A673 (cell line): ENCODE data around the gene WTAP. TPM values are rescaled to one million over a fixed set of nuclear protein-coding genes. Genes with fewer than 3 reads are reported as not detected.

Experiments used
- BruUV-seq: library from RNA; stranded (reverse); fragments of 400-500 nt; replicated peaks from 2 replicates; lab custom pipeline; 2021; lab: Mats Ljungman, UMichigan
- CTCF ChIA-PET: fragments of 300-600 bp; sonication (Branson Sonifier 250); formaldehyde crosslinking; loops from one replicate; lab custom pipeline; 2022; ENCODE audit warnings: antibody characterized with exemption; lab: Charles Lee
- POLR2A ChIA-PET: fragments of 300-600 bp; sonication (Branson Sonifier 250); formaldehyde crosslinking; loops from one replicate; lab custom pipeline; 2022; ENCODE audit warnings: antibody characterized with exemption; ENCODE audit not compliant: low non-redundant PET; lab: Charles Lee
- DNase-seq: peaks from one replicate; pipeline ENCODE4 v3.0.0-alpha.2; 2015; ENCODE audit warnings: low spot score
- H3K27ac ChIP-seq: fragments of 200-600 bp; sonication (generic); 2 replicates; pipeline ENCODE4 v1.5.1; 2016; ENCODE audit warnings: mixed run types, low read depth, mild to moderate bottlenecking, mixed read lengths, antibody characterized with exemption, low read length; ENCODE audit not compliant: poor library complexity, severe bottlenecking
- H3K27me3 ChIP-seq: fragments of 200-600 bp; sonication (generic); replicated peaks from 2 replicates; pipeline ENCODE4 v1.6.1; 2017; ENCODE audit warnings: mixed run types, low read depth, mild to moderate bottlenecking, mixed read lengths, antibody characterized with exemption, low read length; ENCODE audit not compliant: insufficient read depth, poor library complexity
- H3K36me3 ChIP-seq: fragments of 200-600 bp; sonication (generic); 2 replicates; pipeline ENCODE4 v1.6.1; 2016; ENCODE audit warnings: mixed run types, mild to moderate bottlenecking, mixed read lengths, antibody characterized with exemption, low read length; ENCODE audit not compliant: insufficient read depth, poor library complexity, severe bottlenecking
- H3K4me1 ChIP-seq: fragments of 200-600 bp; sonication (generic); 2 replicates; pipeline ENCODE4 v1.6.1; 2017; ENCODE audit warnings: mixed run types, mild to moderate bottlenecking, mixed read lengths, antibody characterized with exemption, low read length; ENCODE audit not compliant: insufficient read depth, poor library complexity, severe bottlenecking
- H3K4me3 ChIP-seq: fragments of 200-600 bp; sonication (generic); 2 replicates; pipeline ENCODE4 v1.5.1; 2016; ENCODE audit warnings: low read depth, mixed run types, mild to moderate bottlenecking, mixed read lengths, low read length; ENCODE audit not compliant: poor library complexity, severe bottlenecking
- H3K9me3 ChIP-seq: fragments of 200-600 bp; sonication (generic); 2 replicates; pipeline ENCODE4 v1.6.1; 2016; ENCODE audit warnings: mixed run types, low read depth, mild to moderate bottlenecking, mixed read lengths, antibody characterized with exemption, low read length; ENCODE audit not compliant: poor library complexity, severe bottlenecking
- CTCF ChIP-seq: fragments of 300-800, 200-600 bp; sonication (generic); conservative IDR thresholded peaks from 2 replicates; pipeline ENCODE4 v1.5.1; 2017; ENCODE audit warnings: low read depth, mild to moderate bottlenecking, antibody characterized with exemption, low read length, moderate library complexity, mixed read lengths
- EZH2 ChIP-seq: fragments of 200-600 bp; sonication (generic); IDR thresholded peaks from 2 replicates; pipeline ENCODE4 v1.6.1; 2017; ENCODE audit warnings: borderline replicate concordance, low read depth, mild to moderate bottlenecking, mixed read lengths, antibody characterized with exemption, low read length; ENCODE audit not compliant: poor library complexity, severe bottlenecking
- intact Hi-C: fragments of 100-400 bp; cut with micrococcal nuclease; formaldehyde crosslinking; loops from one replicate; pipeline ENCODE4 v1.10.0; 2022; ENCODE audit not compliant: unreplicated experiment
- total RNA-seq: library from RNA; stranded (reverse); gene quantifications from 2 replicates; pipeline ENCODE4 v1.2.3, GENCODE V29; 2021

Gene WTAP
- total RNA-seq, 1 experiment from 2014 or later, result 109 TPM

DNA sequence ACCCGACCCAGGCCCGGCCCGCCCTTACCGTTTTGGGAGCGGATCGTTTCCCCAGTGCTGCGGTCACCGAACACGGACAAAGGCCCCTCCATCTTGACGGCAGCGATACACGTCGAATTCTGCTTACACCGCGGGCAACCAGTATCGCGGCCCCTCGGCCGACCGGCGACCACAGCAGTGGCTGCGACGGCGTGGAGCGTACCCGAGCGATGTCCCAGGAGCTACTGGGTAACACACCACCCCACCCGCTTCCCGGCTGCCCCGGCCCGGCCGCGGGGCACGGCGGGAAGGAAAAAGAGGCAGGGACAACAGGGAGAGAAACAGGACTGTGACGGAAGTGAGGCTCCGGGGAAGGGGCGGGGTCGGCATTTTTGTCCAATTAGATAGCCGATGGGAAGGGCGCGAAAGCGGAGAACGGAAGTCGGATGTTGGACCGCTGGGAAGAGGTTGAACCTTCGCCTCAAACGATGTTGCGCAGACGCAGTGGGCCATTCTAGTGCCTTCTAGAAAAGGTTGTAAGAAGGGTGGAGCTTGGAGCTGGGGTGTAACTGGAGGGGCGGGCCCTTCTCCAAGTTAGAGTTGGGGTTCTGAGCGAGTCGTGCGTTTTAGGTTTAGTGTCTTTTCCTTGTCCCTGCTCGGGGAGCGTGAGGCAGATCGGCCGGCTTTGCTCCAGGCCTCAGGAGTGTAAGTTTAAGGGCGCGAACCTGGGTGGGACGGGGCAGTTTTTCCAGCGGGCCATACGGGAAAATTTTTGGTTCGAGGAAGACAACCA is 62.3 kb downstream of the WTAP start, which contains the start of gene TCP1:
TSS of gene TCP1 (minus strand) at position 226 of the 772 bp plus-strand sequence. CDS start at position 92, 134 bp downstream.
- BruUV-seq, result no TSS peak
- Histone ChIP-seq H3K27ac (peak within 1 kb of the TSS; percentile 91), H3K27me3 (no peaks in the 10 kb centered on the region), H3K9me3 (no peaks in the 10 kb centered on the region), H3K4me1 (peaks cover 23% of the 10 kb centered on the region), H3K4me3 (peak within 1 kb of the TSS; percentile 88), H3K36me3 (peaks cover 64% of the 10 kb centered on the region)
- no peak for TF ChIP-seq EZH2
- no peak for TF ChIP-seq CTCF
- intact Hi-C loops, result loop anchor here (1.0 to 2.0 kb wide), 3 partner anchors 62 to 99 kb away; partner anchors contain the start of gene WTAP
- DNase-seq, result peak; percentile 100
- ChIA-PET CTCF (no interaction called here), POLR2A (interaction anchor here (0.6 kb wide), 1 partner anchor 62 kb away, joined by 4 read pairs; the partner anchor contains the start of gene WTAP)

DNA sequence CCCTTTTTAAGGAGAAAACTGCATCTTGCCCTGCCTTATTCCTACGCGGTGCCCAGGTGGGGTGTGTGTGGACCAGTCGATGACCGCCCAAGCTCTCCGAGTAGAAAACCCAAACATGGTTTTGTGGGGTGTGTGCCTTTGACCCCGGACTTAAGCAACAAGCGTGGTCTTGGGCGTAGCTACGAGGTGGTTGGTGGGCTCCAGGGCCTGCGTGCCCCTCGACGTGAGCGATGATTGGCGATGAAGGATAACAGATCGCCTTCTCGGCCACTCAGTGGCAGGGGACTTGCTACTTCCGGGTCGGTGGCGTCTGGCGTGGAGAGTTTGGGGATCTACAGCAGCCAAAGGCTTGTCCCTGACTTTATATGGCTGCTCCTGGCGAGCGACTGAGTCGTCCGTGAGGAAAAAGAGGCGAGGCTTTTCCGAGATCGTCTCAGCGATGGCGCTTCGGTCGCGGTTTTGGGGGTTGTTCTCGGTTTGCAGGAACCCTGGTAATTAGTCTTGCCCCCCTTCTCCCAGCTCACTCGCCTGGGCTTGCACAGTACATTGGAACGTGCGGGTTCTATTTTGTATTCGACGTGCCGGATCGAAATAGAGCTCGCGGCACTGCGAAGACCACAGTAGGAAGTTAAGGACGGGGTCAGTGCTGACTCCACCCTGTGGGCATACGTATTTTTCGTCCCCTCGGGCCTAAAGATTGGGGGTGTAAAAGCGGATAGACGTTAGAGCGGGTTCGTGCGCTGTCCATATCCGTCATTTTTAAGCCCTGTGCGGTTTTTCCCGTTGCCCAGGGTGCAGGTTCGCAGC is 63.0 kb downstream of the WTAP start, which contains the start of gene MRPL18:
TSS of gene MRPL18 (plus strand) at position 319 of the 807 bp plus-strand sequence. CDS start at position 440, 121 bp downstream.
- peak; percentile 98 for DNase-seq
- TF ChIP-seq EZH2, result no peak
- TF ChIP-seq CTCF, result no peak
- POLR2A ChIA-PET, result interaction anchor here (0.6 kb wide), 1 partner anchor 63 kb away, joined by 4 read pairs; the partner anchor contains the start of gene WTAP
- Histone ChIP-seq H3K27ac (peak within 1 kb of the TSS; percentile 91), H3K4me3 (peak within 1 kb of the TSS; percentile 88), H3K4me1 (peaks cover 23% of the 10 kb centered on the region), H3K27me3 (no peaks in the 10 kb centered on the region), H3K36me3 (peaks cover 56% of the 10 kb centered on the region), H3K9me3 (no peaks in the 10 kb centered on the region)
- CTCF ChIA-PET, result no interaction called here
- intact Hi-C loops, result loop anchor here (2.0 kb wide), 1 partner anchor 62 kb away; no protein-coding TSS in a partner anchor
- BruUV-seq, result TSS peak; percentile 32

DNA sequence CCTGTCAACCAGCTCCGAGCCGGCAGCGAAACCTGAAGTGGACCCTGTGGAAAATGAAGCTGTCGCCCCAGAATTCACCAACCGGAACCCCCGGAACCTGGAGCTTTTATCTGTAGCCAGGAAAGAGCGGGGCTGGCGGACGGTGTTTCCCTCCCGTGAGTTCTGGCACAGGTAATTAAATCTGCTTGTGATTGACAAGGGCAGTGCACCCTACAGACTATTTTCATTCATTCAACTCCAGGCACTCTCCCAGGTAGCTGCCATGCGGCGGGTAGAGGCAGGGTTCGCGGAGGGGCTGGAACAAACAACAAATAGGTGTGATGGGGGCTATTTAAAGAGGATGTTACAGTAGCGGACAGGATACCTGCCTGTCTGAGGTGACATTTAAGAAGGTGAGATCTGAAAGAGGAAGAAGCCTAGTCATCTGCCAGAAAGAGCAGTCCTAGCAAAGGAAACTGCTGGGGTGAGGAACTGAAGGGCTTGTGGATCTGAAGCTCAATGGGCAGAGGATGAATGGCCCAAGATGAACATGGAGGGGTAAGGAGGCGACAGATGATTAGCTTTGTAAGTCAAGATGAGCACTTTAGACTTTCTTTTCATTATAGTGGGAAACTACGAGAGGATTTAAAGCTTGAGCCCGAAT is 63.8 kb downstream of the WTAP start:
- intact Hi-C loops, result loop anchor here (2.0 kb wide), 1 partner anchor 62 kb away; no protein-coding TSS in a partner anchor
- peaks cover 54% of the 10 kb centered on the region for H3K36me3 ChIP-seq

More for the DNA sequence above, 63.8 kb downstream of the WTAP start:
- CTCF ChIA-PET, result no interaction called here
- H3K27me3 ChIP-seq, result no peaks in the 10 kb centered on the region
- no peaks in the 10 kb centered on the region for H3K9me3 ChIP-seq
- DNase-seq, result no peak
- POLR2A ChIA-PET, result no interaction called here
- H3K4me3 ChIP-seq, result peak overlapping the region; percentile 88
- BruUV-seq, result no TSS peak
- TF ChIP-seq EZH2 (no peak), CTCF (no peak)
- H3K27ac ChIP-seq, result peak overlapping the region; percentile 91
- peaks cover 23% of the 10 kb centered on the region for H3K4me1 ChIP-seq
